ENCODE results near the gene PTPRM. TPM values are rescaled to one million over a fixed set of nuclear protein-coding genes. Genes with fewer than 3 reads are reported as not detected.

PTPRM gene
- total RNA-seq, 2 donors from 2014 or later: 80.1 to 106 TPM

DNA sequence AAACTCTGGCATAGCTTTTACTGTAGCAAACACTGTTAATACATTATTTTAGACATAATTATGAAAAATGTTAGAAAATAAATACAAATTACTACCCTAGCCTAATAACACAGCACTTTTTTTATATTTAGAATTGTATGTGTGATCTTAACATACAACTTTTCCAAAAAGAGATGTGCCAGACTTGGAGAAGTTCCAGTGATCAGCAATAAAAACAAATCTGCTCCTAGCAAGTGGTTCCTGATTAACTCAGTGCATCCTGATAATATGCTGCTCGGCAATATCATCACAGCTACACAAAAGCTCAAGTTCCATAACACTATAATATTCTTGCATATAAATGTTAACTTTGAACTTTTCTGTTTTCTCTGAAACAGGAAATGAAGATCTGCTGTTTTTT, 22.4 kb upstream of the PTPRM start:
- Histone ChIP-seq H3K4me3 (no peak overlapping the region), H3K27ac (no peak overlapping the region), H3K4me1 (no peaks in the 10 kb centered on the region), H3K27me3 (no peaks in the 10 kb centered on the region), H3K9me3 (no peaks in the 10 kb centered on the region), H3K36me3 (no peaks in the 10 kb centered on the region)
- DNase-seq (ENCODE audit: low spot score): no peak
- TF ChIP-seq CTCF (IDR thresholded peaks at IDR 0.05): no peak

DNA sequence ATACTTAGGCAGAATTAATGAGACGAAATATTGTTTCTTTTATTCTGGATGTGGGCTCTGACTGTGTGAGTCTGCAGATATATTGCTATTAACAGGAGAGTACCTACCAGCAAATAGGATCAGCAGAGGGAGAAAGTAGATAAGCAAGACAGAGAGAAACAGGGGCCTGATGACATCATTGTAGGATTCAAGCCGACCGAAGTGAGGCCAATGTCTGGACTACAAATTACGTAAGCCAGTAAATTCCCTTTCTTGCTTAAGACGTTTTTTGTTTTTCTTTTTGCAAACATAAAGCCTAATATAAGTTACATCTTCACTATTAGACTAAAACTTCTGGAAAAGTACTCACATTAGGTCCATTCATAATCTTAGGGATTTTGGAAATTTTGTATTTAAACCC, 21.4 kb upstream of the PTPRM start:
- Histone ChIP-seq H3K27ac (no peak overlapping the region), H3K4me3 (no peak overlapping the region), H3K36me3 (no peaks in the 10 kb centered on the region), H3K4me1 (no peaks in the 10 kb centered on the region), H3K9me3 (no peaks in the 10 kb centered on the region), H3K27me3 (no peaks in the 10 kb centered on the region)
- DNase-seq (ENCODE audit: low spot score): no peak
- TF ChIP-seq CTCF (IDR thresholded peaks at IDR 0.05): no peak

DNA sequence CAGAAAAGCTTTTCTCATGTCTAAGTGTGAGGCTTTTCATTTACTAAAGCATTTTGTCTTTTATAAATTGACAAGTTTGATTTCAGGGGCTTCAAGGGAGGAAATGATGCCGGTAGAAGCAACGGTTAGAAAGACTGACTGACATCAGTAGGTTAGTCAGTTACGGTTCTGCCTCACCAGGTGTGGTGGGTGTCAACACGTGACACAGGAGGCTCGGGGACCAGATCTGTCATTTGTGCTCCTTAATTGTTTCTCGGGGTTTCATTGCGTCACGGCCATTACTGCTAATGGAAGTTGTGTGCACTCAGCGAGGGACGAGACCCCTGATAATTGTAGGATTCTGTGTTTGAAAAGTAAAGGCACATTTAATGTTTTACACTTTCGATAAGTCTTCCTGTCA, 18.9 kb upstream of the PTPRM start:
- no peaks in the 10 kb centered on the region for H3K27me3 ChIP-seq
- no peaks in the 10 kb centered on the region for H3K9me3 ChIP-seq
- H3K4me3 ChIP-seq: no peak overlapping the region
- H3K4me1 ChIP-seq: no peaks in the 10 kb centered on the region
- no peaks in the 10 kb centered on the region for H3K36me3 ChIP-seq
- no peak for TF ChIP-seq CTCF (IDR thresholded peaks at IDR 0.05)
- DNase-seq (ENCODE audit: low spot score): no peak
- no peak overlapping the region for H3K27ac ChIP-seq

DNA sequence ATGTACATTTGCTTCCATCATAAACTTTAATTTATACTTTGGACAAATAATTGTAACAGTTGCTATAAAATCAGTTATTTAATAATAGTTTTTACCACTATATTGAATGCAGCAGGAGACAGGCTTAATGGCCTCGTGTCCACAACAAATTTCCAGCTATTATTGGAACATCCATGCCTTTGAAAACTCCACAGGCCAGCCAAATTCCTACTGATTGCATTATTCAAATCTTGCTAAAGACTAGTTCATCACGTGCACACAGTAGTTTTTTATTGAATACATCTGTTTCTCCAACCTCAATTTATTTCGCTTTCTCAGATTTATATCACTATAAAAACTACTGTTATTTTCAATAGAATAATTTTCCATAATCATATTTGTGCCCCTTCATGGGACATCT, 18.4 kb upstream of the PTPRM start:
- TF ChIP-seq CTCF (IDR thresholded peaks at IDR 0.05): no peak
- no peak for DNase-seq (ENCODE audit: low spot score)

DNA sequence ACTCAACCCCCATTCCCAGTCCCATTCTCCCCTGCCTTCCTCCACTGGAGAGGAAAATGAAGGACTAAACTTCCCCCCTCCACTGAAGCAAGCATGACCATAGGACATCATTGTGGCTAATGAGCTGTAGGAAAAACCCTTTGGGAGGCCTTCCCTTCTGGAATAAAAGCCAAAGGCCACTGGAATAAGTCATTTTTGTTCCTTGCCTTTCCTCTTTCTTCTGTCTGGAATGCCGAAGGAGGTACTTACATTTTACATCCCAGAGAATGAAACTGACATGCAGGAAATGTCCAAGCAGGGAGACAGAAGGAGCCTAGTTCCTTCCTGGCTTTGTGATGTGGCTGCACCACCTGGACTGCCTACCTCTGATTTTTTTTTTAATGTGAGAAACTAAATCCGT, 9.1 kb upstream of the PTPRM start:
- DNase-seq (ENCODE audit: low spot score): no peak
- no peaks in the 10 kb centered on the region for H3K27me3 ChIP-seq
- no peak for TF ChIP-seq CTCF (IDR thresholded peaks at IDR 0.05)
- no peaks in the 10 kb centered on the region for H3K9me3 ChIP-seq
- H3K27ac ChIP-seq: peak overlapping the region in 1 of 2 donors; percentile 0
- no peaks in the 10 kb centered on the region for H3K36me3 ChIP-seq
- no peaks in the 10 kb centered on the region for H3K4me1 ChIP-seq
- H3K4me3 ChIP-seq: no peak overlapping the region

More for the DNA sequence above, 18.4 kb upstream of the PTPRM start:
- Histone ChIP-seq H3K9me3 (no peaks in the 10 kb centered on the region), H3K4me1 (no peaks in the 10 kb centered on the region), H3K27me3 (no peaks in the 10 kb centered on the region), H3K27ac (no peak overlapping the region), H3K4me3 (no peak overlapping the region), H3K36me3 (no peaks in the 10 kb centered on the region)

DNA sequence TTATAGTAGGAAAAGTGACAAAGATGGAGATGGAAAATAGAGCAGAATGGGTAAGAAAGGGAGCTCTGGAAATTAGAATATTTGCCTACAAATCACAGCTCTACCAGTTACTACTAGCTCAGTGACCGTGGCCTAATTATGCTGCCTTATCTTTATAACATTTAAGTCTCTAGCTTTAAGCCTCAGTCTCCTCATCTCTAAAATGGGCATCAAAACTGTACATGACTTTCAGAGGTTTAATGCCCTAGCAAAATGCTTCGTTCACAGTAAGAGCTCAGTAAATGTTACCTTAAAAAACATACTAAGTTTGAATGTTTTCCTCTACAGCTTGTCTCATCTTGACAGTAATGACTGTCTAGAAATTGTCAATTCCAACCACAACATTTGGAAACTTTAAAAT, 8.3 kb upstream of the PTPRM start:
- no peaks in the 10 kb centered on the region for H3K36me3 ChIP-seq
- no peaks in the 10 kb centered on the region for H3K27me3 ChIP-seq
- TF ChIP-seq CTCF (IDR thresholded peaks at IDR 0.05): no peak
- H3K4me1 ChIP-seq: no peaks in the 10 kb centered on the region
- DNase-seq (ENCODE audit: low spot score): no peak
- no peaks in the 10 kb centered on the region for H3K9me3 ChIP-seq
- no peak overlapping the region for H3K27ac ChIP-seq
- no peak overlapping the region for H3K4me3 ChIP-seq

Measured in right atrium auricular region (tissue), 2 donors.